GM06990 (cell line): ENCODE results near the gene WBP2NL.

Source experiments
- DNase-seq: peaks from one replicate; pipeline ENCODE4 v3.0.0-alpha.2; 2011; ENCODE audit not compliant: insufficient read length; ENCODE audit errors: extremely low read depth
- H3K27me3 ChIP-seq: replicated peaks from 2 replicates; pipeline ENCODE4 v1.6.0; 2011; ENCODE audit warnings: low read length; ENCODE audit not compliant: control insufficient read depth, insufficient read depth
- H3K36me3 ChIP-seq: 2 replicates; pipeline ENCODE4 v1.5.1; 2011; ENCODE audit warnings: low read length; ENCODE audit not compliant: control insufficient read depth, insufficient read depth
- H3K4me3 ChIP-seq: replicated peaks from 2 replicates; pipeline ENCODE4 v1.5.1; 2011; ENCODE audit warnings: low read depth, mild to moderate bottlenecking, control low read depth, low read length
- CTCF ChIP-seq: IDR thresholded peaks from 2 replicates; pipeline ENCODE4 v1.5.1; 2011; ENCODE audit warnings: low read length, control low read depth, mild to moderate bottlenecking, inconsistent platforms; ENCODE audit not compliant: insufficient read depth, poor library complexity, severe bottlenecking

WBP2NL gene

GRCh38 chr22:41957941-41958556 lies 40.5 kb upstream of the WBP2NL start:
- Histone ChIP-seq H3K36me3 (no peaks in the 10 kb centered on the region), H3K4me3 (no peak overlapping the region; the same call in 1 of the 2 replicates), H3K27me3 (no peaks in the 10 kb centered on the region)
- DNase-seq: peak; percentile 44
- no peak for TF ChIP-seq CTCF

- H3K27me3 ChIP-seq: no peaks in the 10 kb centered on the region
- H3K36me3 ChIP-seq: no peaks in the 10 kb centered on the region
- DNase-seq: no peak
- TF ChIP-seq CTCF: no peak
- no peak overlapping the region for H3K4me3 ChIP-seq
Measured at GRCh38 chr22:41963453-41964111, 35.0 kb upstream of the WBP2NL start.

- no peak for TF ChIP-seq CTCF
- no peaks in the 10 kb centered on the region for H3K36me3 ChIP-seq
- DNase-seq: no peak
- H3K27me3 ChIP-seq: no peaks in the 10 kb centered on the region
- no peak overlapping the region for H3K4me3 ChIP-seq
Measured at GRCh38 chr22:41964112-41964491, 34.5 kb upstream of the WBP2NL start.

- Histone ChIP-seq H3K36me3 (no peaks in the 10 kb centered on the region), H3K4me3 (no peak overlapping the region), H3K27me3 (no peaks in the 10 kb centered on the region)
- TF ChIP-seq CTCF: no peak
- DNase-seq: no peak
Measured at GRCh38 chr22:41966225-41966606, 32.4 kb upstream of the WBP2NL start.

- H3K36me3 ChIP-seq: no peaks in the 10 kb centered on the region
- H3K4me3 ChIP-seq: no peak overlapping the region
Measured at GRCh38 chr22:41966607-41967240, 31.9 kb upstream of the WBP2NL start.

More at GRCh38 chr22:41966607-41967240, 31.9 kb upstream of the WBP2NL start:
- peak; percentile 53 for DNase-seq
- peak; percentile 50 for TF ChIP-seq CTCF
- H3K27me3 ChIP-seq: no peaks in the 10 kb centered on the region
